GM15510 (cell line): ENCODE measurements around the gene ATP6V0E1.

Experiments
- POLR2A ChIP-seq: IDR thresholded peaks from 3 replicates; pipeline ENCODE4 v1.6.1; 2011; ENCODE audit warnings: borderline replicate concordance; ENCODE audit not compliant: insufficient read length; ENCODE audit errors: extremely low read depth

Gene ATP6V0E1

GRCh38 chr5:173057062-173057924 is 73.7 kb downstream of the ATP6V0E1 start:
- TF ChIP-seq POLR2A, result peak; percentile 56

- no peak for TF ChIP-seq POLR2A
Measured at GRCh38 chr5:173062141-173062540, 78.6 kb downstream of the ATP6V0E1 start.

GRCh38 chr5:173065155-173065554 is 81.6 kb downstream of the ATP6V0E1 start:
- no peak for TF ChIP-seq POLR2A

- no peak for TF ChIP-seq POLR2A
Measured at GRCh38 chr5:173069671-173070070, 86.1 kb downstream of the ATP6V0E1 start.

GRCh38 chr5:173075137-173075843 is 91.7 kb downstream of the ATP6V0E1 start:
- TF ChIP-seq POLR2A, result no peak

- TF ChIP-seq POLR2A, result no peak
Measured at GRCh38 chr5:173075970-173076369, 92.4 kb downstream of the ATP6V0E1 start.

- no peak for TF ChIP-seq POLR2A
Measured at GRCh38 chr5:173078878-173079277, 95.3 kb downstream of the ATP6V0E1 start.
